ENCODE data around the gene WDR5B.

Gene WDR5B

DNA sequence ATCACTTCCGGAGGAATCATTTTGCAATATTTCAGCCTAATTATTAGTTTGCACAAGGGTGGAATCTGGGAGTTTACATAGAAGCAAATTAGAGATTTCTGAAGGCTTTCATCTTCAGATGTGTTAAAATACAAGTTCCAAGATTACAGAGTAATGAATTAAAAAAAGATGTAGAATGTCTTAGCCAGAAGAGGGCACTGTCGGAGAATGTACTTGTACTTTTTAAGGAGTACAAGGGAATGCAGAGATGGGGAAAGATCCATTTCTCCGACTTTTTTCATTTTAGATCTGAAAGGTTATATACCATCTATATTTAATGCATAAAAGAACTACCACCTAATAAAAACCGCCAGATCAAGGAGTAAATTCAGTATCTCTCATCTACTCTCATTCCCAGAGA lies 43.1 kb upstream of the WDR5B start:
- TF ChIP-seq, protein P1, sequence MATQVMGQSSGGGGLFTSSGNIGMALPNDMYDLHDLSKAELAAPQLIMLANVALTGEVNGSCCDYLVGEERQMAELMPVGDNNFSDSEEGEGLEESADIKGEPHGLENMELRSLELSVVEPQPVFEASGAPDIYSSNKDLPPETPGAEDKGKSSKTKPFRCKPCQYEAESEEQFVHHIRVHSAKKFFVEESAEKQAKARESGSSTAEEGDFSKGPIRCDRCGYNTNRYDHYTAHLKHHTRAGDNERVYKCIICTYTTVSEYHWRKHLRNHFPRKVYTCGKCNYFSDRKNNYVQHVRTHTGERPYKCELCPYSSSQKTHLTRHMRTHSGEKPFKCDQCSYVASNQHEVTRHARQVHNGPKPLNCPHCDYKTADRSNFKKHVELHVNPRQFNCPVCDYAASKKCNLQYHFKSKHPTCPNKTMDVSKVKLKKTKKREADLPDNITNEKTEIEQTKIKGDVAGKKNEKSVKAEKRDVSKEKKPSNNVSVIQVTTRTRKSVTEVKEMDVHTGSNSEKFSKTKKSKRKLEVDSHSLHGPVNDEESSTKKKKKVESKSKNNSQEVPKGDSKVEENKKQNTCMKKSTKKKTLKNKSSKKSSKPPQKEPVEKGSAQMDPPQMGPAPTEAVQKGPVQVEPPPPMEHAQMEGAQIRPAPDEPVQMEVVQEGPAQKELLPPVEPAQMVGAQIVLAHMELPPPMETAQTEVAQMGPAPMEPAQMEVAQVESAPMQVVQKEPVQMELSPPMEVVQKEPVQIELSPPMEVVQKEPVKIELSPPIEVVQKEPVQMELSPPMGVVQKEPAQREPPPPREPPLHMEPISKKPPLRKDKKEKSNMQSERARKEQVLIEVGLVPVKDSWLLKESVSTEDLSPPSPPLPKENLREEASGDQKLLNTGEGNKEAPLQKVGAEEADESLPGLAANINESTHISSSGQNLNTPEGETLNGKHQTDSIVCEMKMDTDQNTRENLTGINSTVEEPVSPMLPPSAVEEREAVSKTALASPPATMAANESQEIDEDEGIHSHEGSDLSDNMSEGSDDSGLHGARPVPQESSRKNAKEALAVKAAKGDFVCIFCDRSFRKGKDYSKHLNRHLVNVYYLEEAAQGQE (IDR thresholded peaks at IDR 0.05; ENCODE audit: insufficient read depth in 1 of 2, low read depth in 2 of 2, low read length in 2 of 2) = no peak
- TF ChIP-seq FOXP2 (optimal IDR thresholded peaks at IDR 0.05; ENCODE audit: borderline replicate concordance, extremely low read depth, extremely low read length, insufficient read depth) (no peak), SIN3A (IDR thresholded peaks at IDR 0.05; ENCODE audit: borderline replicate concordance, insufficient read depth, low read length) (no peak), POLR2AphosphoS5 (IDR thresholded peaks at IDR 0.05; ENCODE audit: low read depth, low read length) (no peak), TAF1 (IDR thresholded peaks at IDR 0.05; ENCODE audit: borderline replicate concordance, insufficient read depth, low read length) (no peak)

GRCh38 chr3:122457706-122458105 lies 41.8 kb upstream of the WDR5B start:
- TF ChIP-seq POLR2AphosphoS5 (IDR thresholded peaks at IDR 0.05; ENCODE audit: low read depth, low read length) = no peak
- no peak for TF ChIP-seq TAF1 (IDR thresholded peaks at IDR 0.05; ENCODE audit: borderline replicate concordance, insufficient read depth, low read length)
- TF ChIP-seq FOXP2 (optimal IDR thresholded peaks at IDR 0.05; ENCODE audit: borderline replicate concordance, extremely low read depth, extremely low read length, insufficient read depth) = no peak
- TF ChIP-seq, protein P1 (IDR thresholded peaks at IDR 0.05; ENCODE audit: insufficient read depth in 1 of 2, low read depth in 2 of 2, low read length in 2 of 2) = no peak
- no peak for TF ChIP-seq SIN3A (IDR thresholded peaks at IDR 0.05; ENCODE audit: borderline replicate concordance, insufficient read depth, low read length)

GRCh38 chr3:122456074-122456473 lies 40.2 kb upstream of the WDR5B start:
- TF ChIP-seq FOXP2 (optimal IDR thresholded peaks at IDR 0.05; ENCODE audit: borderline replicate concordance, extremely low read depth, extremely low read length, insufficient read depth) (no peak), TAF1 (IDR thresholded peaks at IDR 0.05; ENCODE audit: borderline replicate concordance, insufficient read depth, low read length) (no peak), SIN3A (IDR thresholded peaks at IDR 0.05; ENCODE audit: borderline replicate concordance, insufficient read depth, low read length) (no peak), POLR2AphosphoS5 (IDR thresholded peaks at IDR 0.05; ENCODE audit: low read depth, low read length) (no peak)
- TF ChIP-seq, protein P1 (IDR thresholded peaks at IDR 0.05; ENCODE audit: insufficient read depth in 1 of 2, low read depth in 2 of 2, low read length in 2 of 2) = no peak

DNA sequence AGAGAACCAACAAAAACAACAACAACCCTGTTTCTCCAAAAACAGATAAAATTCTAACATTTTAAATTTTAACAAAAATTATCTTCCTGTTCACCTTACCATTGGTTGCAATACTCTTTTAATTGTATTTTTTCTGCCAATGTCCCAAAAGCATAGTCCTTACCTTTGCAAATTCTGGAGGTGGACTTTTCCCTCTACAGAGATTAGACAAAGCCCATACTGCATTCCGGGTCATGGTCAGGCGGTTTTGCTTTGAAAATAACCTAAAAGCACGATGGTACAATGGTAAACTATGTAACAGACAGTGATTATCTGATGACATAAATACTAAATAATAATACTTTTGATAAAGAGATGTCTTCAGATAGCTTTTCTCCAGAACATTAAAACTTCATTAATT lies 35.5 kb upstream of the WDR5B start:
- TF ChIP-seq FOXP2 (optimal IDR thresholded peaks at IDR 0.05; ENCODE audit: borderline replicate concordance, extremely low read depth, extremely low read length, insufficient read depth) = no peak
- no peak for TF ChIP-seq POLR2AphosphoS5 (IDR thresholded peaks at IDR 0.05; ENCODE audit: low read depth, low read length)
- TF ChIP-seq, protein P1 (IDR thresholded peaks at IDR 0.05; ENCODE audit: insufficient read depth in 1 of 2, low read depth in 2 of 2, low read length in 2 of 2) = no peak
- no peak for TF ChIP-seq TAF1 (IDR thresholded peaks at IDR 0.05; ENCODE audit: borderline replicate concordance, insufficient read depth, low read length)
- TF ChIP-seq SIN3A (IDR thresholded peaks at IDR 0.05; ENCODE audit: borderline replicate concordance, insufficient read depth, low read length) = no peak

DNA sequence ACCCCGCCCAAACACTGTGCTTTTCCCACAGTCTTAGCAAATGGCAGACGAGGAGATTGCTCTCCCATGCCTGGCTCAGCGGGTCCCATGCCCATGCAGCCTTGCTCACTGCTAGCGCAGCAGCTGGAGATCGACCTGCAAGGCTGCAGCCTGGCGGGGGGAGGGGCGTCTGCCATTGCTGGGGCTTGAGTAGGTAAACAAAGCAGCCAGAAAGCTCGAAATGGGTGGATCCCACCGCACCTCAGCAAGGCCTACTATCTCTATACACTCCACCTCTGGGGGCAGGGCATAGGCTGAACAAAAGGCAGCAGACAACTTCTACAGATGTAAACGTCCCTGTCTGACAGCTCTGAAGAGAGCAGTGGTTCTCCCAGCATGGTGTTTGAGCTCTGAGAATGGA lies 27.2 kb upstream of the WDR5B start:
- TF ChIP-seq FOXP2 (optimal IDR thresholded peaks at IDR 0.05; ENCODE audit: borderline replicate concordance, extremely low read depth, extremely low read length, insufficient read depth) (no peak), POLR2AphosphoS5 (IDR thresholded peaks at IDR 0.05; ENCODE audit: low read depth, low read length) (no peak), SIN3A (IDR thresholded peaks at IDR 0.05; ENCODE audit: borderline replicate concordance, insufficient read depth, low read length) (no peak)
- TF ChIP-seq, protein P1 (IDR thresholded peaks at IDR 0.05; ENCODE audit: insufficient read depth in 1 of 2, low read depth in 2 of 2, low read length in 2 of 2) = no peak

All from PFSK-1 (cell line).